HepG2 (cell line): ENCODE data around the gene C1QL4. TPM values are rescaled to one million over a fixed set of nuclear protein-coding genes. Genes with fewer than 3 reads are reported as not detected.
A peak's percentile ranks its signal among the peaks of the same experiment; 100 is the strongest.

Experiments used
- E2F2 ChIP-seq: sonication (generic); formaldehyde crosslinking; IDR thresholded peaks from 2 replicates; pipeline ENCODE4 v1.4.0; 2020; ENCODE audit warnings: missing genetic modification reagents, borderline replicate concordance
- ESRRA ChIP-seq: sonication (generic); formaldehyde crosslinking; IDR thresholded peaks from 2 replicates; pipeline ENCODE4 v1.5.1; 2020; ENCODE audit warnings: mild to moderate bottlenecking, low read depth, missing genetic modification reagents
- ETV5 ChIP-seq: IDR thresholded peaks from 2 replicates; pipeline ENCODE4 v1.6.1; 2018; ENCODE audit warnings: missing biosample characterization, missing genetic modification reagents, inconsistent platforms, borderline replicate concordance
- FOXK1 ChIP-seq: sonication (generic); formaldehyde crosslinking; IDR thresholded peaks from 2 replicates; pipeline ENCODE4 v1.4.0; 2020; ENCODE audit warnings: low read depth, missing genetic modification reagents, borderline replicate concordance
- GABPB1 ChIP-seq: IDR thresholded peaks from 2 replicates; pipeline ENCODE4 v1.6.1; 2016; ENCODE audit warnings: mild to moderate bottlenecking, missing genetic modification reagents, moderate library complexity, missing compliant biosample characterization
- GMEB1 ChIP-seq: sonication (generic); formaldehyde crosslinking; IDR thresholded peaks from 2 replicates; pipeline ENCODE4 v1.5.1; 2020; ENCODE audit warnings: missing genetic modification reagents, mild to moderate bottlenecking, borderline replicate concordance
- HIVEP1 ChIP-seq: sonication (generic); formaldehyde crosslinking; IDR thresholded peaks from 2 replicates; pipeline ENCODE4 v1.4.0; 2020; ENCODE audit warnings: mild to moderate bottlenecking, missing genetic modification reagents
- HNRNPL ChIP-seq: fragments of 200-400 bp; formaldehyde crosslinking; IDR thresholded peaks from 2 replicates; pipeline ENCODE4 v1.6.1; 2017; ENCODE audit warnings: mild to moderate bottlenecking, low read depth, low read length
- IRF9 ChIP-seq: sonication (generic); formaldehyde crosslinking; IDR thresholded peaks from 2 replicates; pipeline ENCODE4 v1.8.0; 2022; ENCODE audit warnings: missing genetic modification reagents, mild to moderate bottlenecking, borderline replicate concordance
- MLLT10 ChIP-seq: sonication (generic); formaldehyde crosslinking; IDR thresholded peaks from 2 replicates; pipeline ENCODE4 v1.4.0; 2020; ENCODE audit warnings: missing genetic modification reagents
- MXI1 ChIP-seq: IDR thresholded peaks from 3 replicates; pipeline ENCODE4 v1.6.1; 2012; ENCODE audit warnings: low read depth, low read length, inconsistent platforms, borderline replicate concordance
- NR1H2 ChIP-seq: sonication (generic); formaldehyde crosslinking; IDR thresholded peaks from 2 replicates; pipeline ENCODE4 v1.8.1; 2022; ENCODE audit warnings: low read depth, missing genetic modification reagents, borderline replicate concordance
- PHF8 ChIP-seq: sonication (generic); formaldehyde crosslinking; IDR thresholded peaks from 2 replicates; pipeline ENCODE4 v1.5.0; 2020; ENCODE audit warnings: missing genetic modification reagents
- POLR2A ChIP-seq, 2 experiments: IDR thresholded peaks; 2 replicates each; pipeline ENCODE4 v1.6.1; 2011; ENCODE audit warnings: low read depth in 2 of 2, low read length in 2 of 2, mild to moderate bottlenecking in 1 of 2, moderate library complexity in 1 of 2; ENCODE audit not compliant: insufficient read depth in 1 of 2
- SRSF9 ChIP-seq: fragments of 200-400 bp; formaldehyde crosslinking; IDR thresholded peaks from 2 replicates; pipeline ENCODE4 v1.6.1; 2018; ENCODE audit warnings: borderline replicate concordance, mild to moderate bottlenecking, low read depth, low read length; ENCODE audit not compliant: insufficient read depth, poor library complexity, severe bottlenecking
- TFE3 ChIP-seq: IDR thresholded peaks from 2 replicates; pipeline ENCODE4 v1.6.1; 2016
- ZMYM4 ChIP-seq: sonication (generic); formaldehyde crosslinking; IDR thresholded peaks from 2 replicates; pipeline ENCODE4 v1.8.1; 2023; ENCODE audit warnings: mild to moderate bottlenecking, missing genetic modification reagents
- ZNF101 ChIP-seq: sonication (generic); formaldehyde crosslinking; IDR thresholded peaks from 2 replicates; pipeline ENCODE4 v1.4.0; 2020; ENCODE audit warnings: mild to moderate bottlenecking, low read depth, missing genetic modification reagents, borderline replicate concordance
- ZNF256 ChIP-seq: sonication (generic); formaldehyde crosslinking; conservative IDR thresholded peaks from 2 replicates; pipeline ENCODE4 v1.4.0; 2020; ENCODE audit warnings: missing genetic modification reagents
- ZNF329 ChIP-seq: sonication (generic); formaldehyde crosslinking; IDR thresholded peaks from 2 replicates; pipeline ENCODE4 v1.9.0; 2021; ENCODE audit warnings: low read depth, mild to moderate bottlenecking, missing genetic modification reagents
- ZNF589 ChIP-seq: sonication (generic); formaldehyde crosslinking; conservative IDR thresholded peaks from 2 replicates; pipeline ENCODE4 v1.8.0; 2022; ENCODE audit warnings: mild to moderate bottlenecking, moderate library complexity, missing genetic modification reagents
- ZNF784 ChIP-seq: sonication (generic); formaldehyde crosslinking; IDR thresholded peaks from 2 replicates; pipeline ENCODE4 v1.5.1; 2020; ENCODE audit warnings: missing genetic modification reagents, mild to moderate bottlenecking, borderline replicate concordance
- polyA plus RNA-seq, 8 experiments: library from polyadenylated mRNA; depleted of rRNA in 3 of 8; stranded (reverse) in 7 of 8; unstranded in 1 of 8; fragments of >200 nt; fragmentation: Illumina TruSeq in 4 of 8; extraction: Trizol in 4 of 8; gene quantifications; 2 replicates each; pipeline versions ENCODE4 v1.2.1 to v1.2.3, GENCODE V29; 2011 to 2016; ENCODE audit warnings: low read depth in 4 of 8, missing spikeins in 1 of 8, mixed read lengths in 1 of 8; ENCODE audit not compliant: insufficient read depth in 1 of 8
- total RNA-seq, 5 experiments: library from RNA; depleted of rRNA; stranded (reverse); fragments of >200 nt; fragmentation: Illumina TruSeq; extraction: Trizol; gene quantifications; 2 replicates each; pipeline ENCODE4 v1.2.3, GENCODE V29; 2016; ENCODE audit warnings: low read depth in 1 of 5

Gene C1QL4
- total and polyA plus RNA-seq, 2 of the 13 experiments (the other 11 are each of a cell fraction or from before 2014, with no cell fraction given) = 0.03 TPM; not detected in 1

- TF ChIP-seq GMEB1 (CRISPR knock-in tag) = peak; percentile 73
- TF ChIP-seq MXI1 = peak; percentile 89; the same call in 2 of the 3 replicates
- TF ChIP-seq ZNF256 (CRISPR knock-in tag) = 0 out of 2 replicates have a peak, but pooled peaks have one; percentile 23
- TF ChIP-seq ESRRA = no peak
- TF ChIP-seq ZNF101 (CRISPR knock-in tag) = no peak
- no peak for TF ChIP-seq HIVEP1
- peak; percentile 89 for TF ChIP-seq ZMYM4 (CRISPR knock-in tag)
- peak; percentile 68 to 83 for TF ChIP-seq POLR2A (IDR thresholded peaks at IDR 0.05; ENCODE audit: insufficient read depth in 1 of 2, low read depth in 2 of 2, low read length in 2 of 2)
- 0 out of 2 replicates have a peak, but pooled peaks have one; percentile 12 for TF ChIP-seq TFE3 (CRISPR knock-in tag)
- 0 out of 2 replicates have a peak, but pooled peaks have one; percentile 4 for TF ChIP-seq ETV5
- no peak for TF ChIP-seq MLLT10 (CRISPR knock-in tag)
- peak; percentile 84 for TF ChIP-seq PHF8 (CRISPR knock-in tag)
- 0 out of 2 replicates have a peak, but pooled peaks have one; percentile 50 for TF ChIP-seq HNRNPL
- no peak for TF ChIP-seq ZNF589 (CRISPR knock-in tag)
- peak; percentile 80; the same call in 1 of the 2 replicates for TF ChIP-seq IRF9 (CRISPR knock-in tag)
- 0 out of 2 replicates have a peak, but pooled peaks have one; percentile 7 for TF ChIP-seq E2F2
- no peak for TF ChIP-seq NR1H2 (CRISPR knock-in tag)
- no peak for TF ChIP-seq SRSF9
- no peak for TF ChIP-seq ZNF329 (CRISPR knock-in tag)
- TF ChIP-seq FOXK1 = peak; percentile 46; the same call in 1 of the 2 replicates
- peak; percentile 78; the same call in 1 of the 2 replicates for TF ChIP-seq GABPB1
- peak; percentile 57; the same call in 1 of the 2 replicates for TF ChIP-seq ZNF784 (CRISPR knock-in tag)
Measured at GRCh38 chr12:49322708-49323523, 14.1 kb downstream of the C1QL4 start, which contains the start of gene TROAP (continued).
